ENCODE data around the gene MINDY4. TPM values are rescaled to one million over a fixed set of nuclear protein-coding genes. Genes with fewer than 3 reads are reported as not detected.

MINDY4 gene
- total RNA-seq, 2 donors from 2014 or later, result 8.1 to 31.9 TPM

DNA sequence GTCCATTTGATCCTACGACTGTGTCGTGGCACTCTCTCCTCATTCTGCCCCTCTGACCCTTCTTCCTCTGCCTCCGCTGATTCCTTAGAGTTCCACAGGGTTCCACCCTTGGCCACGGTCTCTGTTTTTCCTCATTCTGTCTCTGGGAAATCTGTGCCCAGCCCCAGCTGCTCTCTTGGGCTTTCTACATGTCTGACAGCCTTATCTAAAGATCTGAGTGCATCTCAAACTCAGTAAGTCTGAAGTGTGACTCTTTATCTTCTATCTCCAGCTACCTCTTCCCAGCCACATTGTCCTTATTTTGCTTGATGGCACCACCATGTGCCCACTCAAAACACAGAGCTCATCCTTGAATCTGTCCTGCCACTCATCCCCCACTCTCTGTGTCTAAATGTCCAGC is 78.3 kb downstream of the MINDY4 start:
- peak overlapping the region in 1 of 2 donors; percentile 7 for H3K27ac ChIP-seq
- no peaks in the 10 kb centered on the region for H3K36me3 ChIP-seq
- no peak overlapping the region for H3K4me3 ChIP-seq
- H3K27me3 ChIP-seq (replicated peaks; ENCODE audit: insufficient read depth), result no peaks in the 10 kb centered on the region
- TF ChIP-seq, protein P1, sequence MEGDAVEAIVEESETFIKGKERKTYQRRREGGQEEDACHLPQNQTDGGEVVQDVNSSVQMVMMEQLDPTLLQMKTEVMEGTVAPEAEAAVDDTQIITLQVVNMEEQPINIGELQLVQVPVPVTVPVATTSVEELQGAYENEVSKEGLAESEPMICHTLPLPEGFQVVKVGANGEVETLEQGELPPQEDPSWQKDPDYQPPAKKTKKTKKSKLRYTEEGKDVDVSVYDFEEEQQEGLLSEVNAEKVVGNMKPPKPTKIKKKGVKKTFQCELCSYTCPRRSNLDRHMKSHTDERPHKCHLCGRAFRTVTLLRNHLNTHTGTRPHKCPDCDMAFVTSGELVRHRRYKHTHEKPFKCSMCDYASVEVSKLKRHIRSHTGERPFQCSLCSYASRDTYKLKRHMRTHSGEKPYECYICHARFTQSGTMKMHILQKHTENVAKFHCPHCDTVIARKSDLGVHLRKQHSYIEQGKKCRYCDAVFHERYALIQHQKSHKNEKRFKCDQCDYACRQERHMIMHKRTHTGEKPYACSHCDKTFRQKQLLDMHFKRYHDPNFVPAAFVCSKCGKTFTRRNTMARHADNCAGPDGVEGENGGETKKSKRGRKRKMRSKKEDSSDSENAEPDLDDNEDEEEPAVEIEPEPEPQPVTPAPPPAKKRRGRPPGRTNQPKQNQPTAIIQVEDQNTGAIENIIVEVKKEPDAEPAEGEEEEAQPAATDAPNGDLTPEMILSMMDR (IDR thresholded peaks at IDR 0.05), result no peak
- TF ChIP-seq POLR2AphosphoS5 (IDR thresholded peaks at IDR 0.05) (no peak), POLR2A (IDR thresholded peaks at IDR 0.05) (no peak)
- intact Hi-C loops (cut with DNase I), result no loop called here
- H3K4me1 ChIP-seq (replicated peaks), result no peaks in the 10 kb centered on the region
- no peaks in the 10 kb centered on the region for H3K9me3 ChIP-seq
- 71% methylated on average over 4 of the region's 4 CpGs for WGBS
- DNase-seq (ENCODE audit: low spot score), result no peak

GRCh38 chr7:30850426-30850825 is 79.2 kb downstream of the MINDY4 start:
- H3K36me3 ChIP-seq, result no peaks in the 10 kb centered on the region
- intact Hi-C loops (cut with DNase I), result no loop called here
- no peak for DNase-seq (ENCODE audit: low spot score)
- WGBS, result 96% methylated on average over 17 of the region's 17 CpGs
- no peaks in the 10 kb centered on the region for H3K9me3 ChIP-seq
- TF ChIP-seq POLR2AphosphoS5 (IDR thresholded peaks at IDR 0.05) (no peak), POLR2A (IDR thresholded peaks at IDR 0.05) (no peak)
- TF ChIP-seq, protein P1 (IDR thresholded peaks at IDR 0.05), result no peak
- no peaks in the 10 kb centered on the region for H3K27me3 ChIP-seq (replicated peaks; ENCODE audit: insufficient read depth)
- no peak overlapping the region for H3K27ac ChIP-seq
- H3K4me3 ChIP-seq, result no peak overlapping the region
- H3K4me1 ChIP-seq (replicated peaks), result no peaks in the 10 kb centered on the region

DNA sequence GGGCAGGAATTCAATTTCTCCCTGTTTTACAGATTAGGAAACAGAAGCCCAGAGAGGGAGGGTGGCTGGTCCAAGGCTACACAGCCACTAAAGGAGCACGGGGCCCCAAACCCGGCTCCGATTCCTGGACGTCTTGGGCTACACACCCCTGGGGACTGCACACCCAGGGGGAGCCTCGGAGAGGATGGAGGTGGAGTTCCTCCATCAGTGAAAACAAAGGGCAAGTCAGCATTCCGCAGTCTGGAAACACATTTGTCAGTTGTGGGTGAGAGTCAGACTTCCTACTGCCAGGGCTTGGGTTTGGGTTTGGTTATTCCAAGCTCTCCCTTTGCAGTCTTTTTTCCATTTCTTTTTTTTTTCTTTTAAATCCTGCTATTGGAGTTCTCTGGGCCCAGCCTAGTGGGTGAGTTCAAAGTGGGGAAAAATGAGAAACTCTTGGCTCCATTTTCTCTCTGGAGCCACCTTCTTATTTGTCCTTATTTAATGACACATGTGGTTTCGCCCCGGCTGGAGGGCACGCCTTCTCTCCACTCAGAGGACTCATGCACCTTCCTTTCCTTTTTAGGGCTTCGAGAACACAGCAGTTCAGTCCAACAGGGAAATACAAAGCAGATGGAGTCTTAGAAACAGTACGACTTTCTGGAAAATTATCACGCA is 80.6 kb downstream of the MINDY4 start:
- H3K4me3 ChIP-seq, result no peak overlapping the region
- no peaks in the 10 kb centered on the region for H3K36me3 ChIP-seq
- H3K27me3 ChIP-seq (replicated peaks; ENCODE audit: insufficient read depth), result no peaks in the 10 kb centered on the region
- no peaks in the 10 kb centered on the region for H3K9me3 ChIP-seq
- intact Hi-C loops (cut with DNase I), result no loop called here
- H3K4me1 ChIP-seq (replicated peaks), result no peaks in the 10 kb centered on the region
- DNase-seq (ENCODE audit: low spot score), result no peak
- peak overlapping the region; percentile 20 to 41 for H3K27ac ChIP-seq
- TF ChIP-seq POLR2A (IDR thresholded peaks at IDR 0.05) (no peak), POLR2AphosphoS5 (IDR thresholded peaks at IDR 0.05) (peak; percentile 38)
- TF ChIP-seq, protein P1 (IDR thresholded peaks at IDR 0.05), result no peak
- WGBS, result 56% methylated on average over 12 of the region's 12 CpGs

GRCh38 chr7:30852308-30852684 is 81.1 kb downstream of the MINDY4 start:
- Histone ChIP-seq H3K9me3 (no peaks in the 10 kb centered on the region), H3K4me3 (no peak overlapping the region), H3K27ac (peak overlapping the region; percentile 20 to 41), H3K36me3 (no peaks in the 10 kb centered on the region), H3K27me3 (replicated peaks; ENCODE audit: insufficient read depth) (no peaks in the 10 kb centered on the region), H3K4me1 (replicated peaks) (no peaks in the 10 kb centered on the region)
- TF ChIP-seq, protein P1 (IDR thresholded peaks at IDR 0.05), result no peak
- TF ChIP-seq POLR2A (IDR thresholded peaks at IDR 0.05) (no peak), POLR2AphosphoS5 (IDR thresholded peaks at IDR 0.05) (no peak)
- DNase-seq (ENCODE audit: low spot score), result no peak
- 54% methylated on average over 4 of the region's 4 CpGs for WGBS
- intact Hi-C loops (cut with DNase I), result no loop called here

GRCh38 chr7:30852744-30853288 is 81.6 kb downstream of the MINDY4 start:
- Histone ChIP-seq H3K9me3 (no peaks in the 10 kb centered on the region), H3K4me3 (no peak overlapping the region), H3K27ac (peak overlapping the region; percentile 20 to 41), H3K27me3 (replicated peaks; ENCODE audit: insufficient read depth) (no peaks in the 10 kb centered on the region), H3K4me1 (replicated peaks) (no peaks in the 10 kb centered on the region), H3K36me3 (no peaks in the 10 kb centered on the region)
- intact Hi-C loops (cut with DNase I), result no loop called here
- no peak for DNase-seq (ENCODE audit: low spot score)
- WGBS, result 89% methylated on average over 11 of the region's 11 CpGs
- TF ChIP-seq, protein P1 (IDR thresholded peaks at IDR 0.05), result no peak
- TF ChIP-seq POLR2AphosphoS5 (IDR thresholded peaks at IDR 0.05), result no peak
- no peak for TF ChIP-seq POLR2A (IDR thresholded peaks at IDR 0.05)
